Adrenal gland (tissue), 12 donors: ENCODE results near the gene STAB2. TPM values are rescaled to one million over a fixed set of nuclear protein-coding genes. Genes with fewer than 3 reads are reported as not detected.
A peak's percentile ranks its signal among the peaks of the same experiment; 100 is the strongest.

ENCODE experiments used
- DNase-seq, 7 donors: peaks; one replicate each; pipeline ENCODE4 v3.0.0-alpha.2; 2019 to 2020
- H3K27ac ChIP-seq, 5 donors: fragments of 200-600 bp; sonication (generic) in 4 of 5; 1 replicate in 3 of 5; 2 replicates in 2 of 5; pipeline versions ENCODE4 v1.5.1 to v1.8.0; 2016 to 2020; ENCODE audit warnings: mild to moderate bottlenecking in 1 of 5
- H3K27me3 ChIP-seq: fragments of 200-600 bp; 2 replicates; pipeline ENCODE4 v1.8.0; 2021
- H3K36me3 ChIP-seq, 2 donors: fragments of 200-600 bp; replicated peaks in 1 of 2; 1 replicate in 1 of 2; 2 replicates in 1 of 2; pipeline versions ENCODE4 v1.5.1 to v1.8.0; 2018 to 2022
- H3K4me1 ChIP-seq, 2 donors: fragments of 200-600 bp; replicated peaks in 1 of 2; 1 replicate in 1 of 2; 2 replicates in 1 of 2; pipeline versions ENCODE4 v1.5.1 to v1.8.0; 2018 to 2021
- H3K4me3 ChIP-seq, 4 donors: fragments of 200-600 bp; sonication (generic) in 3 of 4; one replicate each; pipeline ENCODE4 v1.5.1; 2016 to 2018
- H3K9me3 ChIP-seq, 3 donors: fragments of 200-600 bp; sonication (generic) in 1 of 3; replicated peaks in 1 of 3; 1 replicate in 2 of 3; 2 replicates in 1 of 3; pipeline versions ENCODE4 v1.5.1 to v1.8.0; 2016 to 2021
- CTCF ChIP-seq, 6 experiments: fragments of 450-650 bp in 4 of 6; fragments of 200-600 bp in 2 of 6; sonication (generic) in 1 of 6; IDR thresholded peaks; 1 replicate in 5 of 6; 2 replicates in 1 of 6; pipeline versions ENCODE4 v1.5.1 to v1.8.0; 2016 to 2021; ENCODE audit warnings: antibody characterized with exemption in 6 of 6, mild to moderate bottlenecking in 2 of 6, moderate library complexity in 1 of 6
- POLR2A ChIP-seq, 2 donors: fragments of 450-650 bp; IDR thresholded peaks; one replicate each; pipeline ENCODE4 v1.6.1; 2017; ENCODE audit warnings: antibody characterized with exemption in 2 of 2, mild to moderate bottlenecking in 2 of 2, moderate library complexity in 1 of 2
- WGBS, 4 donors: extraction: QIAGEN DNeasy Blood & Tissue Kit in 2 of 4; methylation state at CpG; one replicate each; pipeline versions ENCODE4 v1.1.5 to v1.1.7; 2013 to 2017; 5-methylcytosine and 5-hydroxymethylcytosine counted together
- intact Hi-C, 2 donors: fragments of 100-400 bp; cut with DNase I; formaldehyde crosslinking; loops; one replicate each; pipeline versions ENCODE4 v1.14.1 to v1.15.0; 2022 to 2023
- polyA plus RNA-seq, 3 donors: library from polyadenylated mRNA; stranded (reverse); fragments of 200-250 nt in 2 of 3; fragments of 350-450 nt in 1 of 3; fragmentation: Illumina TruSeq in 1 of 3; extraction: RNeasy Lipid Tissue Mini Kit (QIAGEN cat#74804) in 1 of 3; gene quantifications; one replicate each; pipeline ENCODE4 v1.2.3, GENCODE V29; 2013 to 2014
- total RNA-seq, 9 donors: library from RNA; depleted of rRNA in 4 of 9; stranded (reverse); fragments of >200 nt in 4 of 9; fragments of 120-200 nt in 1 of 9; fragmentation: NEBNext Ultra II Directional in 1 of 9; extraction: Animal tissue kit (Norgen Biotek cat#: 25700) in 1 of 9; gene quantifications; one replicate each; pipeline versions ENCODE4 v1.1.0 to v1.2.4, GENCODE V29; 2013 to 2023
- donor health status: healthy with polysubstance abuse.
- donor health status: Bipolar disorder and iron deficiency.
- donor health status: DM: yes; HTN: yes; CAD: no.
- donor health status: DM: no; HTN: no; CAD: no.
- donor health status: DM: no; HTN: no; CAD: no.
- donor health status: DM: yes; HTN: yes; CAD: no.

The STAB2 gene
- total and polyA plus RNA-seq, 12 donors = 0.02 to 2.1 (median 0.27) TPM; not detected in 1

GRCh38 chr12:103771466-103771865, 184.4 kb downstream of the STAB2 start:
- DNase-seq = peak; percentile 32 to 66 (median 57)
- intact Hi-C loops = loop anchor here (5.0 to 10.0 kb wide), 2 partner anchors 93 to 101 kb away; no protein-coding TSS in a partner anchor
- peaks cover 10 to 12% of the 10 kb centered on the region in 2 donors for H3K4me1 ChIP-seq
- peaks cover 0 to 1% of the 10 kb centered on the region in 2 donors for H3K36me3 ChIP-seq
- no peak overlapping the region for H3K27ac ChIP-seq
- WGBS, 4 donors = 11 to 34% (median 28%) methylated on average over 3 of the region's 3 CpGs
- no peak overlapping the region for H3K4me3 ChIP-seq
- no peaks in the 10 kb centered on the region for H3K9me3 ChIP-seq
- no peak for TF ChIP-seq POLR2A (IDR thresholded peaks at IDR 0.05)
- peak; percentile 34 to 80 (median 66) for TF ChIP-seq CTCF (IDR thresholded peaks at IDR 0.05)
- no peaks in the 10 kb centered on the region for H3K27me3 ChIP-seq

DNA sequence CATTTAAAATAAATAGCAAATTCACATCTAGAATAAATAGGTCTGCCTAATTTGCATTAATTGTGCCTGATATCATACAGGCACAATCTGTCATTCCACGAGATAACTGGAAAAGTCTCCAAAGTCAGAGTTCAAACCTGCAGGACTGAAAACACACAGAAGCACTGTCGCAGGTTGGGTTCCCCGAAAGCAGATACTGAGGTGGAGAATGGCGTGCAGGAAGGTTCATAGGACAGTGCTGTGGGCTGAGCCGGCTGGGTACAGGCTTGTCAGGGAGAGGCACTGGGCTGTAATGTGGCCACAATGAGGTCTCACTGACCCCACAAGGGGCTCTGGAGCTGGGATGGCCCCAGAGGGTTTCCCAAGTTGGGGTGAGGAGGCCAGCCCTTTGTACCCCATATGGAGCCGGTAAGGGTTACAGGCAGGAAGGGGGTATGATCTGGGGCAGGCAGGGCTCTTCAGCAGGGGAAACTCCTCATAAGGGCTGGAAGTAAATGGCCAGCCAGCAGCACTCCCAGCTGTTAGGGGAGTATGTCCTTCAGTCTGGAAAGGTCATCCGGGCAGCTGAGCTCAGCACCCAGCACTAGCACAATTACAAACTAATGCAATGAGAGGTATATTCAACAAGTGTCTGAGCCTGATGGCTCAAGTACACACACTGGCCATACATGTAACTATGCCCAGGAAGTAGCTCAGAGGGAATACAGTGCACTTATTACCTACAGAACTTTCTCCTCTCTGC, 185.5 kb downstream of the STAB2 start:
- Histone ChIP-seq H3K4me3 (no peak overlapping the region), H3K4me1 (peaks cover 10 to 12% of the 10 kb centered on the region in 2 donors), H3K27ac (no peak overlapping the region), H3K9me3 (no peaks in the 10 kb centered on the region), H3K27me3 (no peaks in the 10 kb centered on the region), H3K36me3 (peaks cover 0 to 12% of the 10 kb centered on the region in 2 donors)
- 68 to 77% (median 71%) methylated on average over 5 to 7 of the region's 7 CpGs for WGBS, 4 donors
- no peak for TF ChIP-seq CTCF (IDR thresholded peaks at IDR 0.05)
- no peak for TF ChIP-seq POLR2A (IDR thresholded peaks at IDR 0.05)
- DNase-seq = no peak
- intact Hi-C loops = loop anchor here (5.0 to 10.0 kb wide), 2 partner anchors 92 to 100 kb away; no protein-coding TSS in a partner anchor

DNA sequence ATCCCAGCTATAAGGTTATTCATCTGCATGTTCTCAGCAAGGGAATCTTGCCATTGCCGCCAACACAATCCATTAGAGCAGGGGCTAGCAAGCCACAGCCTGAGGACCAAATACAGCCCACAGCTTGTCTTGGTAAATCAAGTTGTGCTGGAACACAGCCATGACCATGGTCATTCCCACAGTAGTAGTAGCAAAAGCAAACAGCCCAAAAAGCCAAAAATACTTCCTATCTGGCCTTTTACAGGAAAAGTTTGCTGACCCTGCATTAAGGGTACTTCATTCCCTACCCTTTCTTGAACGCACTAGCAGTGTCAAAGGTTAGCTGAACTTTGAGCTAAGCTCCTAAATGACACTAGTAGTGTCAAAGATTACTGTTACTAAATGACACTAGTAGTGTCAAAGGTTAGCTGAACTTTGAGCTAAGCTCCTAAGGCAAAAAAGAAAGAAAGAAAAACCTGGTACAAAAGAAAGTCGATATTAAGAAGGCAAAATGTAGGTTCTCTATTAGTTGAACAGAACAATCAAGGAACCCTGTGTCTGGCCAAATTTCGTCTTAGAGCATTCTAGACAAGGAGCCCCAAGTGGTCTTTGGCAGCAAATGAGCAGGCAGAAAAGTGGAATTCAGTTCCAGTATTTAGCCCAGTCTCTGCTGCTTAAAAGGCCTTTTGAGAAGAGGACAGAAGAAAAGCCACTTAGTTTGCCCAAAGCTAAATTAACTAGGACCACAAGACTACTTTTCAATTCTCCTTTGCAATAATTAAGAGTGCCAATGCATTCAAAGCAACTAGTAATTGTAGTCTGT, 186.2 kb downstream of the STAB2 start:
- no peaks in the 10 kb centered on the region for H3K27me3 ChIP-seq
- no peak overlapping the region for H3K4me3 ChIP-seq
- peak in 2 of 7 donors; percentile 32 to 39 for DNase-seq
- intact Hi-C loops = loop anchor here (5.0 to 10.0 kb wide), 2 partner anchors 91 to 99 kb away; no protein-coding TSS in a partner anchor
- H3K9me3 ChIP-seq = no peaks in the 10 kb centered on the region
- peaks cover 0 to 14% of the 10 kb centered on the region in 2 donors for H3K36me3 ChIP-seq
- H3K4me1 ChIP-seq = peaks cover 10 to 12% of the 10 kb centered on the region in 2 donors
- TF ChIP-seq POLR2A (IDR thresholded peaks at IDR 0.05) (no peak), CTCF (IDR thresholded peaks at IDR 0.05) (no peak)
- 58 to 71% (median 62%) methylated on average over 4 of the region's 4 CpGs for WGBS, 4 donors
- no peak overlapping the region for H3K27ac ChIP-seq

DNA sequence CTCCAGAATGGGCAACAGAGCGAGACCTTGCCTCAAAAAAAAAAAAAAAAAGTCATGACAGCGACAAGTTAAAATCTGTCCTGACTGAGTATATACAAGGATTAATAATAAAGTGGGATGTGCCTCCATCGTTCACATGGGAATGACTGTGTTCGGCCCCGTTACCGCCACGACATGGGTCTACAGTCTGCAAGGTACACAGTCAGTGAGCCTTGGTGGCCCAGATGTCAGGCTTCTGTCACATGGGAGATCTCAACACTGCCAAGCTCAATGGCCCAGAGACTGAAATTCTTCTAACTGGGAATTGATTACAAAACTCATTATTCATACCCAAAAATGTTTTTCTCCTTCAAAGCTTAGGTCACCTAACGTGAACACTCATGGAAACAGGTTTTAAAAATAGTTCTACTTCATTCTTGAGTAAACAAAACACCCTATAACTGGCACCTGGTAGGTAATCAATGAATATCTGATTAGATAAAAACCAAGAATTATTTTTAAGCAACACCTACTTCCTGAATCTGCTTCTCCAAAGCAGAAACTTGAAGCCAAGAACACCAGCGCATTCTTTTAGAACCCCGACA, 188.0 kb downstream of the STAB2 start:
- TF ChIP-seq CTCF (IDR thresholded peaks at IDR 0.05) (no peak), POLR2A (IDR thresholded peaks at IDR 0.05) (no peak)
- intact Hi-C loops = loop anchor here (5.0 to 10.0 kb wide), 2 partner anchors 90 to 97 kb away; no protein-coding TSS in a partner anchor
- Histone ChIP-seq H3K4me1 (peaks cover 10 to 12% of the 10 kb centered on the region in 2 donors), H3K27me3 (no peaks in the 10 kb centered on the region), H3K36me3 (peaks cover 0 to 14% of the 10 kb centered on the region in 2 donors), H3K27ac (no peak overlapping the region), H3K4me3 (no peak overlapping the region), H3K9me3 (no peaks in the 10 kb centered on the region)
- 81 to 90% (median 88%) methylated on average over 10 of the region's 10 CpGs for WGBS, 4 donors
- DNase-seq = peak in 2 of 7 donors; percentile 60 to 61
